ENCODE results near the gene KLHDC7B.

Gene KLHDC7B

DNA sequence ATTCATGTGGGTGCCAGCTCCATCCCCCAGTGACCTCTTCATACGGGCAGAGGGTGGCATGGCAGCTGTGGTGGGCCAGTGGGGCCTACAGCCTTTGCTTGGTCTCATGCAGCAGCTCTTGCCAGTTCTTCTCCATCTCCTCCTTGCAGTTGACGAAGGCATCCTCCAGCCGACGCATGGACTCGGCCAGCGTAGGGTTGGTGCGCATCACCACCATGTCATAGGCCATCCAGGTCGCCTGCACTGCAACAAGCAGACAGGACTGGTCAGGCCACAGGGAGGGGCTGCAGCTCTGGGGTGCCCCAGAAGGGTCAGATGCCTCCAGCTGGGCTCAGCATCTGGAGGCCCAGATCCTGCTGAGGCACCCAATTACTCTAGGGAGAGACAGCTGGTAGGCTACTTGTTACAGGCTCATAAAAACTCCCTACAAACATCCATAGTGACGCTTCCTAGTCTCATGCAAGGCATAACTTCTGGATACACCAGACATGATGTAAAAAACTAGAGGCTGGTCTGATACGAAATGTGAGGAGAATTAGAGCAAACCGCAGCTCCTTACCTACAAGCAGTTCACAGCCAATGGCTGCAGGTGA is 5.6 kb downstream of the KLHDC7B start:
- DNase-seq, result no peak

DNA sequence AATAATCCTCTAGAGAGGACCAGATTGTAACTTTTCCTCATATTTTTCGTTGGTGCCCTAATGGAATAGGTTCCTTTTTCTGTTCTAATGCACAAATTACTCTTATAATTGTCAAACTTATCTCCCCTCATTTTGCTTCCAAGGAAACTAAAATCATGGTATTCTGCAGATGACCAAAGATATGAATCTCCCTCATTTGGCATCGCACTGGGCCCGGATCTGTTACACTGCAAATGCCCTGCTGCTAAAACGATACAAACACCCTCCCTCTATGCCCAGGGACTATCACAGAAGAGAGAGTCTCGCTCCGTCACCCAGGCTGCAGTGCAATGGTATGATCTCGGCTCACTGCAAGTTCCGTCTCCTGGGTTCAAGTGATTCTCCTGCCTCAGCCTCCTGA is 7.6 kb downstream of the KLHDC7B start:
- DNase-seq, result no peak

DNA sequence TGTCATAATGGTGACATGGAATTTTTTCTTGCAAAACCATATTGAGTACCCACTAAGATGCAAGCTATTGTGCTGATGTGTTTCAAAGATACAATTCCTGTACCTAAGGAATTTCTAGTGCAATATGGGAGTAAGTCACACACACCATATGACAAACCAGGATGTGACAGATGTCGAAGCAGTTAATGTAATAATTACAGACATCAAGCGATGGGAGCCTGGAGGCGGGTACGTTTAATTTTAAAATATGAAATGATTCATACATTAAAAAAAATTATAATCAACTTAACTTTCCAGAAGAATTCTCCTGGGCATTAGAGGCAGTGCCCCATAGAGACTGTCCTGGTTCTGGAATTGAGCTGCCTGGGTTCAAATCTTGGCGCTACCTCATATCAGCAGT is 11.0 kb downstream of the KLHDC7B start:
- DNase-seq, result no peak

DNA sequence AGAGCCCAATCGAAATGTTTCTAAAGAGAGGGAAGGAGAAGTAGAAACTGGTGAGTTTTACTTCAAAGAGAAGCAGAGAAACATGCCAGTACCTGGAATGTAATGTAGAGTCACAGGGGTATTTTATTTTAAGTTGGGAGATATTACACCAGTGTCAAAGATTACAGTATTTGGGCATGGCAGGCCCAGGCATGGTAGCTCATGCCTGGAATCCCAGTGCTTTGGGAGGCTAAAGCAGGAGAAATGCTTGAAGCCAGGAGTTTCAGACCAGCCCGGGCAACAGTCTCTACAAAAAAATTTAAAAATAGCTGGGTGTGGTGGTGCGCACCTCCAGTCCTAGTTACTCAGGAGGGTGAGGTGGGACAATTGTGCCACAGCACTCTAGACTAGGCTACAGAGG is 14.3 kb downstream of the KLHDC7B start:
- DNase-seq, result no peak

DNA sequence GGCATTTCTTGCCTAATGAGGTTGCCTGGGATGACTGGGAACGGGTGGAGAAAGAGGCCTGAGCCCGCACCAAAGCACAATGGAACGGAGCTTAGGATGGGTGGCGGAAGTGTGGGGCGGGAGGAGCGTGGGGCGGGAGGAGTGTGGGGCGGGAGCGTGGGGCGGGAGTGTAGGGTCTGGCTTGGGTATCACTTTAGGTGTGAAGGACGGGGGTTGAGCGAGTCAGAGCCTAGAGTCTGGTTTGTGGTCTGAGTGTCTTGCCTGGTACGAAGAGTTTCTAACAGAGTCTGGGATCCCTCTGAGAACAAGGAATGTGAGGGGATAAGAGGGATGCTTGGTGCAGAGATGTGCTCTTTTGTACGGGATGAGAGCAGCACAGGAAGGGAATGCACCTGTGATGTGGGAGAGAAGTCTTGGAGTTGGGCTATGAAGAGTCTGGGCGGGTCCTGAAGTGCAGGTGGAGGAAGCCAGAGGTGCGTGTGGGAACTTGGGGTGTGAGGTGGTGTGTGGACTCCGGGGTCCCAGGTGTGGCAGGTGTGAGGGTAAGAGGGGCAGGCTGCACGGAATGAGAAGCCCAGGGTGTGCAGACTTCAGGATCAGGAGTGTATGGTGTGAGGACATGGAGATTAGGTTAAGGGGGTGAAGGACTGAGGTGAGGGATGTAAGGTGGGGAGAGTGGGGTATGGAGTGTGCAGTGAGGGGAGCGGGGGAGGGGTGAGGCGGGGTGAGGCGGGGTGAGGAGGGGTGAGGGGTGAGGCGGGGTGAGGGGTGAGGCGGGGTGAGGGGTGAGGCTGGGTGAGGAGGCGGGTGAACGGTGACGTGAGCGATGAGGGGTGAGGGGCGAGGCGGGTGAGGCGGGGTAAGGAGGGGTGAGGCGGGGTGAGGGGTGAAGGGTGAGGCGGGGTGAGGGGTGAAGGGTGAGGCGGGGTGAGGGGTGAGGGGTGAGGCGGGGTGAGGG is 16.0 kb downstream of the KLHDC7B start:
- DNase-seq, result no peak

DNA sequence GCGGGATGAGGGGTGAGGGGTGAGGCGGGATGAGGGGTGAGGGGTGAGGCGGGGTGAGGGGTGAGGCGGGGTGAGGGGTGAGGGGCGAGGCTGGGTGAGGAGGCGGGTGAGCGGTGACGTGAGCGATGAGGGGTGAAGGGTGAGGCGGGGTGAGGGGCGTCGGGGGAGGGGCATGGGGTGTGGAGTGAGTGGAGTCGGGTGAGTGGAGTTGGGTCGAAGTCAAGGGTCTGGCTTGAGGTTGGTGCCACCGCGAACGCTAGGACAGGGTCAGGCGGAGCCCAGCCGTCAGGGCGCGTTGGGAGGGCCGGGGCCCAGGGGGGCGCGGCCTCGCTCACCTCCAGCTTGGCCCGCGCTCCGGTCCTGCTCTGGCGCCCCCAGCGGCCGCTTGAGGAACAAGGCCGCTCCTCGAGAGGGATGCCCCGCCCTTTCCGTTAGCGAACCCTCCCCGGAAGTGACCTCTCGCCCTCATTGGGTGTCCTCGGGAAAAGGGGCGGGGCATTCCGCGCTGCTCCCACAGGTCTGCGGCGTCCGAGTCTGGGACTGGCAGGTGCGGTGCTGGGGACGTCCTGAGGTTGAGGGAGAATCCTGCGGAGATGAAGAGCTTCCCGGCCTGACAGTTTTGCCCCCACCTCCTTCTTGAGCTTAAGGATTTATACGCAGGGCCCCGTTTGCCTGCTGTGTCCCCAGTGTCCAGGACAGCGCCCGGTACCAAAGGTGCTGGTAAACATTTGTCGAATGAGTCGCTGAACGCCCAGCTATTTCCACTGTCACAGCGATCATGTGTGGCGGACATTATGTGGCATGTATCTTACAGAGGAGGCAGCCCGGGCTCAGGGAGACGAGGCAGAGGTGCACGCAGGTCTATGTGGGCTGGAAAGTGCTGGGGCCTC is 17.1 kb downstream of the KLHDC7B start, which contains the start of gene SYCE3:
Gene SYCE3, minus strand, starts transcription at position 397 of the 890 bp plus-strand sequence. CDS start 6,514 bp downstream, outside the sequence.
- peak; percentile 95 for DNase-seq

DNA sequence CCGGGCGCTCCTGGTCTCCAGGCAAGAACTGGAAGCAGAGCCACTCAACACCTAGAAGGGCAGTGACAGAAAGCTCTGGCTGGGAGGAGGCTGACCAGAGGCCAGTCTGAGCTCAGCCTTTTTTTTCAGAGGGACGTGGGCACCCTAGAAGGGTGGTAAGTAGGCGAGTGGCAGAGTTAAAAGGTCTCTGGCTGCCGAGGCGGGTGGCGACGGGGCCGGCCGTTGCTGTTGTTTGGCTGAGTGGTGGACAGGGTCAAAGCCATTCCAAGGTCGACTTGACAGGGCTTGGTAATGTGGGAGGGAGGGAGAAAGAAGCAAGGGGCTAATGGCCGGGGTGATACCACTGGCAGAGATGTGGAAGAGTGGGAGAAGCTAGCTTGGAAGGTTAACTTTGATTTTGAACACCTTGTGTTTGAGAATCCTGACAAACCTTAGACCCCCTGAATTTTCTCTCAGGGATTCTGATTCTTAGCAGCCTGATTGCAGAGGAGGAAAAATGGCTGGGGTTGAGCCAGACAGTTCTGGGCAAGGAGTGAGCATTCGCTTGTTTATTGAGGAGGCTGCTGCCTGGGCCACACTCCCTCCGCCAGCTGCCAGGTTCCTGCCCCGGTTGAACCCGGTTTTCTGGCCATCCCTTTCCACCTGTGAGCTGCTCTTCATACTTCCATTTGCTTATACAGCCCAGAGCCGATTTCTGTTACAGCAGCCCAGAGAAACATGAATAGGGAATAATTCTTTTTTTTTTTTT is 17.9 kb downstream of the KLHDC7B start:
- DNase-seq, result no peak

DNA sequence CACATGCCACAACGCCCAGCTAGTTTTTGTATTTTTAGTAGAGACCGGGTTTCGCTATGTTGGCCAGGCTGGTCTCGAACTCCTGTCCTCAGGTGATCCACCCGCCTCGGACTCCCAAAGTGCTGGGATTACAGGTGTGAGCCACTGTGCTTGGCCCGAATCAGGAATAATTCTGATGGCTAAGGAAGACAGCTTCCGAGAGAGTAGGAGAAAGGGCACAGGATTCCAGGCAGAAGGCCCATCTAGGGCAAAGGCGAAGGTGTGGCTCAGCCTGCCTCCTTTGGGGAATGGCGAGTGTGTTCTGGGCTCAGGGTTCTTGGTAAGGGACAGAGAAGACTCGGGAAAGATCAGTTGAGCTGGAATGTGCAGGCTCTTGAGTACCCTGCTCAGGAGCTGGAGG is 18.6 kb downstream of the KLHDC7B start:
- DNase-seq, result no peak

DNA sequence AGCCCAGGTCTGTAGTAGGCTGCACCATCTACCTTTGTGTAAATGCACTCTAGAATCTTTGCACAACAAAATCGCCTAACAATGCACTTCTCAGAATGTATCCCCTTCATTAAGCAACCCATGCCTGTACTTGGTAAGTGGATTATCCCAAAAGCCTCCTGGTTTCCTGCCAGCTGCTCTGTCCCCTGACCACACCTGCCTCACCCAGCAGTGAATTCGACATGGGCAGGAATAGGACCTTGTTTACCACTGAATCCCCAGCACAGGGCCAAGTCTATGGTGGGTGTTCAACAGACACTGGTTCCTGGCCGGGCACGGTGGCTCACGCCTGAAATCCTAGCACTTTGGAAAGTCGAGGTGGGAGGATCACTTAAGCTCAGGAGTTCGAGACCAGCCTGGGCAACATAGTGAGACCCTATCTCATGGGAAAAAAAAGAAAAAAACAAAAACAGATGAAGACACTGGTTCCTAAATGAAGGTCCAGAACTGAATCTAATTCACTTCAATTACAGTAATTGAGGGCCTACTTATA is 22.1 kb downstream of the KLHDC7B start:
- DNase-seq, result no peak

DNA sequence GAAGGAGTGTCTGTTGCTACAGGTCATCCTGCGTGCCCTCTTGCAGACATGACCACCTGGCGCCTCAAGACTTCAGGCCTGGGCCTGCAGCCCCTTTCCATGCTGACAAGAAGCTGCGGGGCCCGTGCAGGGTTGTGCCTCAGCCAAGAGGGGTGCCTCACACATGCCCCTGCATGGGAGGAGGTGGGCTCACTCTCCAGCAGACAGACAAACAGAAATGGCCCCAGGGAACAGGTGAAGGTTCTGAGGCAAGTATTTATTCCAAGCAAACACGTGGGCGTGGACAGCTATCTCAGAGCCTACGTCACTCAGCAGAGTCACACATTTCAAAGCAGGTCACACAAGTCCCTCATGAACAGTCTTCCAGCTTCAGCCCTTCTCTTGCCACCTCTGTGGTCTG is 22.9 kb downstream of the KLHDC7B start:
- DNase-seq, result no peak

DNA sequence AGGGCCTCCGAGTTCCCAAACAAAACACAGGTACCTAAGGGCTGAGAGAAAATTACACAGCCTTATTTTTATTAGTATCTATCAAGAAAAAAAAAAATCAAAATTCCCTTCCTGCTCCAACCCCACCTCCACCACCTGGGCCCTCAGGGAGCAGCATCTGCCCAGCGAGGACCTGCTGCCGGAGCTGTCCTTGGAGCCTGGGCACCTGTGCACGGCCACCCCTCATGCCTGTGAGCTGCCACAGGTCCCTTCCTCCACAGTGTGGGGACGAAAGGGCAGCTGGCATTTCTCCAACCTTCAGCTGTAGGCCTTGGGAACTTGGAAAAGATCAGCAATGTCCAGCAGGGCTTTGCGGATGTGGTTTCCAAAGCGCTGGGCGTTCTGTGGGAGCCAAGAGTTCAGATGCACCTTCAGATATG is 23.4 kb downstream of the KLHDC7B start:
- no peak for DNase-seq

DNA sequence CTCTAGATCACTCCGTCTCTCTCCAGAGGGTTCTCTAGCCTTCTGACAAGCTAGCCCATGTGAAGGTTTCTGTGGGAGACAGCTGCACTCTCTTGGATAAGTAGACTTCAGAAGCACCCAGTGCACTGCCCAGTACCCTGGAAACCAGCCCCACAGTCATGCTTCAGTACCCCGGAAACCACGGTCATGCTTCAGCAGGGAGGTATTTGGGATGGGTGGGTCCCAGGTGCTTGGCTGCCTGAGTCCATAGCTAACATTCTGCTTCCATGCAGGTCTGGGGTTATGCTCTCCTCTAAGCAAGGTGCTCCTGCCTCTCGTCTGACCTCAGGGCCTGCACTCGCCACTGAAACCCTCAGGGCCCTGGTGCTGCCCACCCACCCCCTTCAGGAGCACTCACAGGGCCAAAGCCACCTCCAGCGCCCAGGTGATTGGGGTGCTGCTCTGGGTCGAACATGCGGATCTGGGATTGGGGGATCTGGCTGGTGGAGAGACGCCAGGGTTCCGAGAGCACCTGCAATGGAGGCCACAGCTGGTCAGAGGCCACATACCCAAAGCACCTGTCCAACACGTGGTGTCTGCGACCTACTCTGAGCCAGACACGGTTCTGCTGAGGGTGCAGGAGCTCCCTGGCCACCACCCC is 24.3 kb downstream of the KLHDC7B start:
- no peak for DNase-seq

DNA sequence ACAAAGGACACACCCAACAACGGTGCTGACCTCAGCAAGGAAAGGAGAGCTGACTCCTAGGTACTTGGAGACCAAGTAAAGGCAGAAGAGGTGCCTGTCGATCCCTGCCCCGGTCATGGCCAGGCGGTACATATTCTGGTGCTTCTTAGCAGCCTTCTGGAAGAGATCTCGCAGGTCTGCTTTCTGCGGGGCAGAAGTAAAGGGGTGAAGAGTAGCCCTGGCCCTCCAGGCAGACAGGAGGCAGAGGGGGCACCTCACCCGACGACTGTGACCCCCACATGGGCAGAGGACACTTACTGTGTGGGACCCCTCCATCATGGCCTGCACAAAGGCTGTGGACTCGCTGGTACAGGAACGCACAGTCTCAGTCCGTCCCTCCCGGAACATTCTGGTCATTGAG is 25.2 kb downstream of the KLHDC7B start:
- no peak for DNase-seq

DNA sequence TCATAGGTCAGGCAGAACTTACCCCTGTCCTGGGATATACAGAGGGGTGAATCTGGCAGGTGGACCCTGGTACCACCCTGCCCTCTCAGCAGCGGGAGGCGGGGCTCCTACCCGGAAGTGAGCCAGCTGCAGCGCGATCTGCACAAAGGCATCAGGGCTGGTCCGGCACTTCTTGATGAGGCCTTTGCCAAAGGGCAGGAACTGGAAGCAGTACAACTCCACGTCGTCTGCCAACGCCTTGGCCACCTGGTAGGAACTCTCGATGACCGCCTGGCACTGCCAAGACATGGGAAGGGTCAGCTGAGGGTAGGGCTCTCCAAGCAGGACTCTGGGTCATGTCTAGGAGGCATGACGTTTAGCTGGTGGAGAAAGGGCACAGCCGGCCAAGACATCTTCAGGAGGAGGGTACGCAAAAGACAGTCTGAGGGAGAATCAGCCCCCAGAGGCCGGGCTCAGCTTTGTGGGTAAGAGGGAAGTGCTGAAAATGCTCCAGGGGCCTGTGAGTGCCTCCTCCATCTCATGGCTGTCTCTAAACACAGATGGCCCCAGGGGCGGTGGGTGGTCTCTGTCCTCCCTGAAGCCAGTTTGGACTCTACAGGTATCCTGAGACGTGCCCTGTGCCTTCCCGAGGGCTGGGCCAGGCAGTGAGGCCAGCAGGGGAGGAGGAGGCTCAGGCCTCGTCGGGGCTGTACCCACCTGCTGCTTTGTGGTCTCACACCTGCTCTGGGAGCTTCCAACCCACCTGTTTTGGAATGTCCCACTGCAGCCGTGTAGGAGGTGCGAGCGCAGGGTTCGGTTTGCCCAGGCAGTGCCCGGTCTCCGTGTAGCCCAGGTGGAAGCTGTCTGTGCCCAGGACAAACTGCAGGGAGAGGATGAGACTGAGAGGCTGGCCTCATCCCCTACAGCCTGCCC is 25.8 kb downstream of the KLHDC7B start:
- DNase-seq, result no peak

DNA sequence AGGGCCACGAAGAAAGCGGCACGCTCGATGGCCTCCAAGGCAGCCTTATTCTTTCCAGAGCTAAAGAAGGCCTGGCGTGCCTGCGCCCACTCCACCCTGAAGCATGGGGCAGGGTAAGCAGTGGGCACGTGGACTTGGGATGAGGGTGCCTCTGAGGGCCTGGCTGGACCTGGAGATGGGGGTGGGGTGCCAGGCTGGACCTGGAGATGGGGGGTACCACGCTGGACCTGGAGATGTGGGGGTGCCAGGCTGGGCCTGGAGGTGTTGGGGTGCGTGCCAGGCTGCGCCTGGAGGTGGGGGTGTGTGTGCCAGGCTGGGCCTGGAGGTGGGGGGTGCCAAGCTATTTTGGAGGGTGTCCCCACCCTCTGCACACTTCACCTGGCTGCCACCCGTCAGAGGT is 27.3 kb downstream of the KLHDC7B start:
- no peak for DNase-seq

DNA sequence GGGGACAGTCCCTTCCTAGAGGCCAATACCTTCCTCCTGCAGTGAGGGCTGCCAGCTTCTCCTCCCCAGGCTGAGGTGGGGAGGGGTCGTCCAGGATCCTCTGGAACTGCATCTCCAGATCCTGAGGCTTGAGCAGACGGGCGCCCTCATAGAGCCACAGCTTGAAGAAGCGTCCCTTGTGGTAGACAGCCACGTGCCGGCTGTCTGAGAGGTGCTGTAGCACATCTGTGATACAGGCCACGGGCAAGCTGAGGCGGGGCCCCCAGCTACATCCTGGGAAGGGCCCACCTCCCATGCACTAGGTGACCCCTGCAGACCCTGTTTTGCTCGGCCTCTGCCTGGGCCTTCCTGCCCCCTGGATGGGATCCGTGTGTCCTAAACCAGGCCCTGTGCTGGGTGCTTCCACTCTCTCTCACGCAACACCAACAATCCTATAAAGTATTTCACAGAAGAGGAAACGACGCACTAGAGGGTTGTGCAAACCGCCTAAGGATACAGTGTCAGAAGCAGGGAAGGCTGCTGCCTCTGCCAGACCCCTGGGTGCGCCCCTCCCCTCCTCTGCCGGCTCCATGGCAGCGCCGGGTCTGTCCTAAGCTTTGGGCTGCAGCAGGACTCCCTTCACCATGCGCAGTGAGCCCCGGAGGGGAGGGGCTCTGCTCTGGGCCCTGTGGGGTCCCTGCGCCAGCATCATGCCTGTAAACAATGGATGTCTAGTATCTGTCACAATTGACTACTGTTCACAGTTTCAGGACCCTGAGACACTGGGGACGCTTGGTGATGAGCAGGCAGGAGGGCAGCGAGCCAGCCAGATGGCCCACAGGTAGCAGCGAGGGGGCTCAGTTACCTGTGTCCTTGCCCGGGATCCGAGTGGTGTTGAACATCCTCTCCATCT is 28.0 kb downstream of the KLHDC7B start:
- DNase-seq, result no peak

DNA sequence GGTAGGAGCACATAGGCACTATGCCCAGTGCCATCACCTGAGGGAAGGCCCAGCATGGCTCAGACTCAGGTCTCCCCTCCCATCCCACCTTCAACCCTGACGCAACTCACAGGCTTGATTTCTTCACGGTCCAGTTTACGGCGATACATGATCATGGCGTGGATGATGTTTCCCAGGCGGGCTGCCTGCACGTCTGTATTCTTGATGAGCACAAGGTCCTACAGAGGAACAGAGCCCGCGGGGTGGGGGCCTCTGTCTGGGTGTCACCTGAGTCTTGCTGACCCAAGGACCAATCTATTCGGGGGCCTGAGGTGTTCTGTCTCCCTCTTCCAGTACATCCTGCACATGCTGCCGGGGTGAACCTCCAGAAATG is 28.7 kb downstream of the KLHDC7B start:
- DNase-seq, result no peak

DNA sequence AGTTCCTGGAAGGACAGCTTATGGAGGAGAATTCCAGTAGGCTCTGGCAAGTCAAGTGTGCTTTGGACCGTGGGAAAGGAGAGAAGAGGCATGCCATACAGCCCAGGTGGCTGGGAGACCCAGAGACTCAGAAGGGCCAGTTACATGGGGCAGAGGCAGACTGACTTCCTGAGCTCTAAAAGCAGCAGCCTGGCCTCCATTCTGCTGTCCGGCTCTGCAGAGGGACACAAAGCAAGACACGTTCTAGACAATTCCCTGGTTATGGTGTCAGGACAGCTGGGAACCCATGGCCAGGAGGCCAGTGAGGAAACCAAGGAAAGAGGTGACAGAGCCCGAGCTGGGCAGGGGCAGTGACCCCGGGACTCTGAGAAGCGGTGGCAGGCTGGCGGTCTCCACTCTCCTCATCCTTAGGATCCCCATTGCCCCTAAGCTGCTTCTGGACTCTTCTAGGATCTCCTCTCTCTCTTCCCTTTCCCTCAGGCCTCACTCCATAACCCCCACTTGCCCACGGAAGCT is 29.8 kb downstream of the KLHDC7B start:
- DNase-seq, result no peak

DNA sequence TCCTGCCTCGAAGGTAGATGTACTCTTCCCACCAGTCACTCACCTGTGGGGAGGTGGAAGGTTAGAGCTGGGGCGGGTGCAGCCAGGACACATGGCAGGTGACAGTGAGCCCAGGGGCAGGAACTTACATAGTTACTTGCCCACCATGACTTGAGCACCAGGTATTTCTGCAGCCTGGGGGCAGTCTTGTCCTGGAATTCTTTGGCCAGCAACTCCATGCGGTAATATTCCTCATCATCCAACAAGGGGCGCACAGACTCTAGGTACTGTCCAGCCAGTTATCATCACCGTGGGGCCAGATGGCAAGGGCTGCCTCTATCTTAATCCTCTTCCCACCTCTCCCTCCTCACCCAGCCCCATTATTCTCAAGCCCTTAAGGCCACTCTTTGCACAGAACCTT is 30.4 kb downstream of the KLHDC7B start:
- DNase-seq, result peak; percentile 55

All from COR-L47 (cell line).